Prostate gland (tissue), 2 donors: ENCODE results near the gene GABRB2. TPM values are rescaled to one million over a fixed set of nuclear protein-coding genes. Genes with fewer than 3 reads are reported as not detected.

ENCODE experiments used
- DNase-seq: peaks from one replicate; pipeline ENCODE4 v3.0.0-alpha.2; 2019; ENCODE audit warnings: low spot score
- H3K27ac ChIP-seq, 2 donors: fragments of 200-600 bp; sonication (generic); 2 replicates each; pipeline ENCODE4 v1.5.1; 2017 to 2019
- H3K27me3 ChIP-seq: fragments of 200-600 bp; sonication (generic); replicated peaks from 2 replicates; pipeline ENCODE4 v1.5.1; 2019; ENCODE audit not compliant: insufficient read depth
- H3K36me3 ChIP-seq, 2 donors: fragments of 200-600 bp; sonication (generic); 1 replicate in 1 of 2; 2 replicates in 1 of 2; pipeline versions ENCODE4 v1.5.1 to v1.8.1; 2017 to 2019
- H3K4me1 ChIP-seq: fragments of 200-600 bp; sonication (generic); replicated peaks from 2 replicates; pipeline ENCODE4 v1.5.1; 2019
- H3K4me3 ChIP-seq, 2 donors: fragments of 200-600 bp; sonication (generic); 2 replicates each; pipeline ENCODE4 v1.5.1; 2017 to 2019
- H3K9me3 ChIP-seq: fragments of 200-600 bp; sonication (generic); 2 replicates; pipeline ENCODE4 v1.5.1; 2017
- POLR2A ChIP-seq: fragments of 450-650 bp; IDR thresholded peaks from one replicate; pipeline ENCODE4 v1.6.1; 2016; ENCODE audit warnings: antibody characterized with exemption, mild to moderate bottlenecking
- POLR2AphosphoS5 ChIP-seq: sonication (generic); formaldehyde crosslinking; IDR thresholded peaks from one replicate; pipeline ENCODE4 v1.6.1; 2017; ENCODE audit warnings: antibody characterized with exemption
- WGBS: methylation state at CpG from one replicate; pipeline ENCODE4 v1.1.5; 2018; 5-methylcytosine and 5-hydroxymethylcytosine counted together
- intact Hi-C: fragments of 100-400 bp; cut with DNase I; formaldehyde crosslinking; loops from one replicate; pipeline ENCODE4 v1.14.2; 2022
- total RNA-seq, 2 donors: library from RNA; depleted of rRNA; stranded (reverse); fragments of >200 nt; gene quantifications; one replicate each; pipeline ENCODE4 v1.1.0, GENCODE V29; 2016
- TF ChIP-seq, protein P1 (sequence below), 4 experiments: fragments of 200-600 bp in 2 of 4; fragments of 450-650 bp in 2 of 4; sonication (generic) in 2 of 4; IDR thresholded peaks; 1 replicate in 3 of 4; 2 replicates in 1 of 4; pipeline ENCODE4 v1.5.1; 2016 to 2019; ENCODE audit warnings: antibody characterized with exemption in 4 of 4, mild to moderate bottlenecking in 2 of 4, moderate library complexity in 2 of 4

Gene GABRB2
- total RNA-seq, 2 donors from 2014 or later, result 1.1 TPM; not detected in 1

DNA sequence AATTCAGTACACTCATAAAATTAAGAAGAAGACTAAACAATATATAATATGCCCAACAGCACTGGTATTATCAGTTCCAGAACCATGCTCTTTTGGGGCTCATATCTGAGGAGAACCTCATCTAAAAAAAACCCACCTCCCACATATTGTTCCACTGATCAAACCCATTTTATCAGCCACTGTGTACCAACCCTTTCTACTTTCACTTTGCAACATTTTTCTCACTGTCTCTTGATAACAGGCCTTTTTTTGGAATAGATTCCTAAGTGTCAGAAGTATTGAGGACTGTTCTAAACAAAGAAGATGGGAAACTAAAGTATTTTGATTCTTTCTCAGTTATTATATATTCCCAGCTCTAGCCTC is 173.2 kb downstream of the GABRB2 start:
- Histone ChIP-seq H3K27ac (no peak overlapping the region), H3K4me3 (no peak overlapping the region), H3K9me3 (no peaks in the 10 kb centered on the region), H3K4me1 (no peaks in the 10 kb centered on the region), H3K36me3 (no peaks in the 10 kb centered on the region), H3K27me3 (no peaks in the 10 kb centered on the region)
- no peak for DNase-seq
- intact Hi-C loops, result no loop called here
- TF ChIP-seq POLR2AphosphoS5 (no peak), POLR2A (no peak)
- TF ChIP-seq, protein P1, sequence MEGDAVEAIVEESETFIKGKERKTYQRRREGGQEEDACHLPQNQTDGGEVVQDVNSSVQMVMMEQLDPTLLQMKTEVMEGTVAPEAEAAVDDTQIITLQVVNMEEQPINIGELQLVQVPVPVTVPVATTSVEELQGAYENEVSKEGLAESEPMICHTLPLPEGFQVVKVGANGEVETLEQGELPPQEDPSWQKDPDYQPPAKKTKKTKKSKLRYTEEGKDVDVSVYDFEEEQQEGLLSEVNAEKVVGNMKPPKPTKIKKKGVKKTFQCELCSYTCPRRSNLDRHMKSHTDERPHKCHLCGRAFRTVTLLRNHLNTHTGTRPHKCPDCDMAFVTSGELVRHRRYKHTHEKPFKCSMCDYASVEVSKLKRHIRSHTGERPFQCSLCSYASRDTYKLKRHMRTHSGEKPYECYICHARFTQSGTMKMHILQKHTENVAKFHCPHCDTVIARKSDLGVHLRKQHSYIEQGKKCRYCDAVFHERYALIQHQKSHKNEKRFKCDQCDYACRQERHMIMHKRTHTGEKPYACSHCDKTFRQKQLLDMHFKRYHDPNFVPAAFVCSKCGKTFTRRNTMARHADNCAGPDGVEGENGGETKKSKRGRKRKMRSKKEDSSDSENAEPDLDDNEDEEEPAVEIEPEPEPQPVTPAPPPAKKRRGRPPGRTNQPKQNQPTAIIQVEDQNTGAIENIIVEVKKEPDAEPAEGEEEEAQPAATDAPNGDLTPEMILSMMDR (IDR thresholded peaks at IDR 0.05), result no peak

GRCh38 chr5:161372682-161373344 is 173.7 kb downstream of the GABRB2 start:
- 34% methylated on average over 2 of the region's 2 CpGs for WGBS

GRCh38 chr5:161369022-161369421 is 177.5 kb downstream of the GABRB2 start:
- intact Hi-C loops, result no loop called here
- no peak for DNase-seq
- WGBS, result 65% methylated on average over 3 of the region's 3 CpGs
- no peak overlapping the region for H3K27ac ChIP-seq
- H3K27me3 ChIP-seq, result no peaks in the 10 kb centered on the region
- no peak overlapping the region for H3K4me3 ChIP-seq
- TF ChIP-seq POLR2A, result no peak
- TF ChIP-seq, protein P1 (IDR thresholded peaks at IDR 0.05), result no peak
- no peak for TF ChIP-seq POLR2AphosphoS5
- no peaks in the 10 kb centered on the region for H3K9me3 ChIP-seq
- no peaks in the 10 kb centered on the region for H3K4me1 ChIP-seq
- no peaks in the 10 kb centered on the region for H3K36me3 ChIP-seq

More at GRCh38 chr5:161372682-161373344, 173.7 kb downstream of the GABRB2 start:
- no peaks in the 10 kb centered on the region for H3K27me3 ChIP-seq
- no peak for TF ChIP-seq POLR2A
- TF ChIP-seq, protein P1 (IDR thresholded peaks at IDR 0.05), result no peak
- no peak for TF ChIP-seq POLR2AphosphoS5
- no peaks in the 10 kb centered on the region for H3K4me1 ChIP-seq
- no peak overlapping the region for H3K27ac ChIP-seq
- DNase-seq, result no peak
- no peaks in the 10 kb centered on the region for H3K36me3 ChIP-seq
- H3K4me3 ChIP-seq, result no peak overlapping the region
- H3K9me3 ChIP-seq, result no peaks in the 10 kb centered on the region
- intact Hi-C loops, result no loop called here

GRCh38 chr5:161358446-161358845 is 188.1 kb downstream of the GABRB2 start:
- H3K9me3 ChIP-seq, result no peaks in the 10 kb centered on the region
- no peaks in the 10 kb centered on the region for H3K4me1 ChIP-seq
- H3K27me3 ChIP-seq, result no peaks in the 10 kb centered on the region
- H3K36me3 ChIP-seq, result no peaks in the 10 kb centered on the region
- DNase-seq, result no peak
- H3K4me3 ChIP-seq, result no peak overlapping the region
- H3K27ac ChIP-seq, result no peak overlapping the region
- intact Hi-C loops, result no loop called here
- TF ChIP-seq, protein P1 (IDR thresholded peaks at IDR 0.05), result no peak
- TF ChIP-seq POLR2A (no peak), POLR2AphosphoS5 (no peak)
- 94% methylated on average over 2 of the region's 2 CpGs for WGBS

DNA sequence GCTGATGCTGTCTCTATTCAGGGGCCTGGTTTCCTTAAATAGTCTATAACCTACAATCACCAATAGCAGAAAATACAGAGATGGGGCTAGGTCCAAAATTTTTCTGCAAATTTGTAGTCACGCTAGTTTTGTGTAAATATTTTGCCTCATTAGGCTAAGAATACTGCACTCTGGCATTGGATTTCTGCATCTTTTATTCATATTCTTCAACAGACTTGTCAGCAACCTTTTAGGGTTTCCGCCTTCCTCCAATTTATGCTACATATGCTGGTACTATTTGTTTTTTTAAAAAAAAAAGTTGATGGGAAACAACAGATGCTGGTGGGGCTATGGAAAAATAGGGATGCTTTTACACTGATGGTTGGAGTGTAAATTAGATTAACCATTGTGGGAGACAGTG is 202.3 kb downstream of the GABRB2 start:
- DNase-seq, result no peak
- H3K27me3 ChIP-seq, result no peaks in the 10 kb centered on the region
- no peak for TF ChIP-seq POLR2A
- TF ChIP-seq, protein P1 (IDR thresholded peaks at IDR 0.05), result no peak
- TF ChIP-seq POLR2AphosphoS5, result no peak
- no peaks in the 10 kb centered on the region for H3K9me3 ChIP-seq
- 74% methylated on average over 2 of the region's 2 CpGs for WGBS
- H3K27ac ChIP-seq, result no peak overlapping the region
- H3K4me1 ChIP-seq, result no peaks in the 10 kb centered on the region
- H3K4me3 ChIP-seq, result no peak overlapping the region
- H3K36me3 ChIP-seq, result no peaks in the 10 kb centered on the region
- intact Hi-C loops, result no loop called here
